Activated gamma-delta T cell (primary cell): Measurements from ENCODE around the gene TLR2.

Experiments
- DNase-seq: peaks from one replicate; lab custom pipeline; 2025; lab: John Stamatoyannopoulos, UW

Gene TLR2

DNA sequence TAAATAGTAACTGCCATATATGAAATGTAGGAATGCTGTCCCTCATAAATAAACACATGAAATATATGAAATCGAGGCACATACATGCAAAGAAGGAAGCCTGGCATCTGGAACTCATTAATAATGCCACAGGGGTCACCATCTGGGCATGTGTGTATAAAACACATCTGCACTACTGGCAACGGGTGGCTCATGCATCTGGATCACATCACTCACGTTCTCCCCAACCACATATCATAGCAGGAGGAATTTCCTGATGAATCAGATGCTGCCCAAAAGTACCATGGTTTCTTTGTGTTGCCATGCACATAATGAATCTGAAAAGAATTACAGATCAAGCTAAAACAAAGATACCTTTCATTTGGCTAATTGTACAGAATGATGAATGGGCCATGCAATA, 47.2 kb downstream of the TLR2 start:
- no peak for DNase-seq

DNA sequence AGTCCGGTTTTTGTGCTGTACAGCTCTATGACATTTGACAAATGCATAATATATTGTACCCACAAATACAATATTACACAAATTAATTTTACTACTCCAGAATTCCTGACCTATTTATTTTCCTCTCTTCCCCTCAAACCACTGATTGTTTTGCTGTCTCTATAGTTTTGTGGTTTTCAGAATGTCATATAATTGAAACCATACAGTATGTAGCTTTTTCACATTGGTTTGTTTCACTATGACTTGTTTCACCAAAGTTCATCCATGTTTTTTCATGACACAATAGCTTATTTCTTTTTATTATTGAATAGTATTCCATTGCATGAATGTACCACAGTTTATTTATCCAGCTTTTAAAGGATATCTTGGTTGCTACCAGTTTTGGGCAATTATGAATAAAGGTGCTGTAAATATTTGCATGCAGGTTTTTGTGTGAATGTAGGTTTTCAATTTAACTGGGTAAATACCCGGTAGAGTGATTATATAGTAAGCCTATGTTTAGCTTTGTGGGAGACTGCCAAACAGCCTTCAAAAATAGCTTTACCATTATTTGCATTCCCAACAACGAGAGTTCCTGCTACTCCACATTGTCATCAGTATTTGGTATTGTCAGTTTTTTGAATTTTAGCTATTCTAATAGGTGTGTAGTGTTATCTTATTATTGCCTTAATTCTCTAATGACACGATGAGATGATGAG, 49.8 kb downstream of the TLR2 start:
- DNase-seq, result no peak

DNA sequence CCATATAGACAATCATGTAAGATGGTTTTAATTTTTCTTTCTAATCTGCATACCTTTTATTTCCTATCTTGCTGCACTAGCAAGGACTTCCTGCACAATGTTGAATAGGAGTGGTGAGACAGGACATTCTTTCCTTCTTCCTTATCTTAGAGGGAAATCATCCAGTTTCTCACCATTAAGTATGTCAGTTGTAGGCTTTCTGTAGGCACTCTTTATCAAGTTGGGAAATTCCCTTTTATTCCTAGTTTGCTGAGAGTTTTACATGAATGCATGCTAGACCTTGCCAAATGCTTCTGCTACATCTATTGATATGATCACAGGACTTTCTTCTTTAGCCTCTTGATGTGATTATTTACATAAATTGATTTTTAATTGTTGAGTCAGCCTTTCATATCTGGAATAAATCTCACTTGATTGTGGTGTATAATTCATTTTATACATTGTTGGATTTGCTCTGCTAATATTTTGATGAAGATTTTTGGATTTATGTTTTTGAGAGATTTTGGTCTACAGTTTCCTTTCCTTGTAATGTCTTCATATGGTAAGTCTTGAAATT, 51.9 kb downstream of the TLR2 start:
- no peak for DNase-seq

DNA sequence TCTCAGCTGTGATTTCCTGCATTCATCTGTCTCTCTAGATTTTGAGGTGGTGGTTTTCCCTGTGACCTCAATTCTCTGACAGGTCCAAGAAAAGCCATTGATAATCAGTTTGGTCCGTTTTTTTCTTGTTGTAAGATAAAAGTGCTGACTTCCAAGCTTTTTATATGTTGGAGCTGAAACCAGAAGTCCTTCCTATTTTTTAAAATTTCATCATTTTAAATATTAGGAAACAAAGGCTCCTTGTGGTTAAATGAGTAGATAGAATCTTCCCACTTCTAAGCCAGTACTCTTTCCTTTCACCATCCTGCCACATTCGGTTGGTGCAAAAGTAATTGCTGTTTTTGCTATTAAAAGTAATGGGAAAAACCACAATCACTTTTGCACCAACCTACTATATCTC, 57.5 kb downstream of the TLR2 start:
- DNase-seq, result no peak

DNA sequence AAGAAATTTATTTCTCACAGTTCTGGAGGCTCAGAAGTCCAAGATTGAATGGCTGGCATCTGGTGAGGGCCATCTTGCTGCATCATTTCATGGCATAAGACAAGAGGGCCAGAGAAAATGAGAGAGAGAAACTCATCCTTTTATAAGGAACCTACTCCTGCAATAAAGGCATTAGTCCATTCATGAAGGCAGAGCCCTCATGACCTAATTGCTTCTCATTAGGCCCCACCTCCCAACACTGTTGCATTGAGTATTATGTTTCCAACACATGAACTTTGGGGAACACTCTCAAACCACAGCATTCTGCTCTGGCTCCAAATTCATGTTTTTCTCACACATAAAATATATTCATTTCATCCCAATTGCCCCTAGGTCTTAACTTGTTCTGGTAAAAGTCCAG, 61.6 kb downstream of the TLR2 start:
- DNase-seq, result no peak

DNA sequence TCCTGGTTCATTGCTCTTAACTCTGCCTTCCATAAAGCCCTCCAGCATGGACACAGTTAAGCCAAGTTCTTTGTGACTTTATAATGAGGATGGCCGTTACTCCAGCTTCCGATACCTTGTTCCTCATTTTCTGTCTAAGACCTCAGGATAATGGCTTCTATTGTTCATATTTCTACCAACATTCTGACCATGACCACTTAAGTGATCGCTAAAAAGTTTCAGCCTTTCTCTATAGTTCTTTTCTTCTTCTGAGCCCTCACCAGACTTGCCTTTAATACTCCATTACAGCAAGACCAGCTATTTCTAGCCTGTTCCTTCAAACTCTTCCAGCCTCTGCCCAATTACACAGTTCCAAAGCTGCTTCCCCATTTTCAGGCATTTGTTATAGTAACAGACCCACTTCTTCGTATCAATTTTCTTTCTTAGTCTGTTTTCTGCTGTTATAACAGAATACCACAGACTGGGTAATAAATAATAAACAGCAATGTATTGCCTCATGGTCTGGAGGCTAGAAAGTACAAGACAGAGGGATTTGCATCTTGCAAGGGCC, 63.4 kb downstream of the TLR2 start:
- no peak for DNase-seq

DNA sequence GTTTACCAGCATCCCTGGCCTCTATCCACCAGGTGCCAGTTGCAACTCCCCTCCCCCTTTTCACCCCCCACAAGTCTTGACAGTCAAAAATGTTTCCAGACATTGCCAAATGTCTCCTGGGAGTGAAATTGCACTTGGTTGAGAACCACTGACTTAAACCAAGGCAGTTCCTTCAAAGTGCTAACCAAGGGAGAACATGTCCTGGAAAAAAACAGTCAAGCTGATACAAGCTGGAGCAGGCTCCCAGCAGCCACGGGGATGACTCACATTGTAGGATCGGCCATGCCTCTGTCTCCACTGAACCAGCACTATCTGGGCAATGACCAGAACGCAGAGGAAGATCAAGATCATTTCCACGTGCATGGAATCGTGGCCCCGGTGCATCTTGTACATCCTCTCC, 64.3 kb downstream of the TLR2 start:
- DNase-seq, result no peak

GRCh38 chr4:153750197-153750817, 66.2 kb downstream of the TLR2 start:
- no peak for DNase-seq

DNA sequence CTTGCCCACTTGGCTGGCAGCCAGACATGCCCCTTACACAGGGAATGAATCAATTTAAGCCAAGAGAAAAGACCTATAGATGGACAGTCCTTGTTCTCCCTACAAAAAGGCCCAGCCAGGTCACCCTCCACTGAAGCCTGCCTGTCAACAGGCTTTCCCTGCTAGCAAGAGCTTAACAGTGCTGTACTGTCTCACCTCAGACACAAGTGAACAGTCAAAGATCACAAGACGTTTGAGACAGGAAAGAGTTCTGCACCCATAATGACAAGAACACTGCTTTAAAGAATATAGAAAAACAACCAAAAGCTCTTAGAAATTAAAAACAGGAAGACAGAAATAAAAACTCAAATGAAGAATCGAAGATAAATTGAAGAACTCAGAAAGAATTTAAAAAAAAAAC, 71.1 kb downstream of the TLR2 start:
- DNase-seq, result no peak
